ENCODE data around the gene HABP2. TPM values are rescaled to one million over a fixed set of nuclear protein-coding genes. Genes with fewer than 3 reads are reported as not detected.

HABP2 gene
- total and polyA plus RNA-seq, 3 donors from 2014 or later = 0.37 to 1.9 TPM; not detected in 1

- TF ChIP-seq CTCF (IDR thresholded peaks at IDR 0.05) (no peak), POLR2A (IDR thresholded peaks at IDR 0.05) (no peak)
- intact Hi-C loops (cut with DNase I; ENCODE audit: low total_unique reads) = no loop called here
Observed at GRCh38 chr10:113518415-113518814, 34.4 kb upstream of the HABP2 start.

DNA sequence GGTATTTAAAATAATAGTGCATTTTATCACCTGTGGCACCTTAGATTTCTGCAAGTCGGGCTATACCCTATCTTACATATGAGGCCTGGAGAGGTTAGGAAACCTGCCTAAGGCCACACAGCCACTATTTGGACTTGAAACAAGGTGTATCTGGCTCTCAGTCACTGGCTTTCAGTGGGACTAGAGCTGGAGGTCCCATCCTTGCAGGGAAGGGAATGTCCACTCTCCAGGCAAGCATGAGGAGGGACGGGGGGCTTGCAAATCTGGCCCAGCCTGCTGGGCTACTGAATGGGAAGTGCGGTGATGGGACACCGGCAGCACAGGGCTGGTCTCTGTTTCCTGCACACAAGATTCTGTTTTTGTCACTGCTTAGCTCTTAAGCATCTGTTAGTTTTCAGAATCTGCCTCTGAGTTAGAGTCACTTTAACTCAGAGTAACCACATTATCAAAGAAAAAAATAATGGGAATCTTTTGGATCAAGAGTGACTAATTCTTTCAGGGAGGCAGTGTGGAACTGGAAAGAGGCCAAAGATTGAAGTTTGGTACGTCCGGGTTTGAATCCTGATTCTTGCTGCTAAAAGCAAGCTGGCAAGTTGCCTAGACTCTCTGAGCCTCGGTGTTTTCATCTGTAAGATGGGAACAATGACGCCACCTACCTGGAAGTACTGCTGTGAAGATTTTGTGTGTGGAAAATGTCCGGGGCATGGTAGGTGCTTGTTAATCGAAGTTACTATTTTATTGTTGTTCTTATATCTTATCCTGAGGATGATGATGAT lies 33.8 kb upstream of the HABP2 start:
- H3K36me3 ChIP-seq (ENCODE audit: low read depth, missing control alignments) = no peaks in the 10 kb centered on the region
- H3K4me1 ChIP-seq = peaks cover 7% of the 10 kb centered on the region
- TF ChIP-seq POLR2A (IDR thresholded peaks at IDR 0.05) = no peak
- TF ChIP-seq CTCF (IDR thresholded peaks at IDR 0.05) = no peak
- no peak overlapping the region for H3K27ac ChIP-seq
- no peaks in the 10 kb centered on the region for H3K9me3 ChIP-seq
- H3K4me3 ChIP-seq = no peak overlapping the region
- DNase-seq = no peak
- intact Hi-C loops (cut with DNase I; ENCODE audit: low total_unique reads) = no loop called here
- no peaks in the 10 kb centered on the region for H3K27me3 ChIP-seq
- WGBS, 2 donors = 78% methylated on average over 10 of the region's 10 CpGs

More at GRCh38 chr10:113518415-113518814, 34.4 kb upstream of the HABP2 start:
- no peak for DNase-seq
- Histone ChIP-seq H3K9me3 (no peaks in the 10 kb centered on the region), H3K36me3 (ENCODE audit: low read depth, missing control alignments) (no peaks in the 10 kb centered on the region), H3K27ac (no peak overlapping the region), H3K4me3 (no peak overlapping the region), H3K27me3 (no peaks in the 10 kb centered on the region), H3K4me1 (peaks cover 7% of the 10 kb centered on the region)
- WGBS, 2 donors = 76 to 78% methylated on average over 3 of the region's 3 CpGs

- intact Hi-C loops (cut with DNase I; ENCODE audit: low total_unique reads) = no loop called here
- no peaks in the 10 kb centered on the region for H3K27me3 ChIP-seq
- H3K4me1 ChIP-seq = peaks cover 7% of the 10 kb centered on the region
- H3K36me3 ChIP-seq (ENCODE audit: low read depth, missing control alignments) = no peaks in the 10 kb centered on the region
- H3K27ac ChIP-seq = no peak overlapping the region
- DNase-seq = no peak
- H3K4me3 ChIP-seq = no peak overlapping the region
- no peaks in the 10 kb centered on the region for H3K9me3 ChIP-seq
- 88 to 93% methylated on average over 5 to 10 of the region's 10 CpGs for WGBS, 2 donors
- no peak for TF ChIP-seq POLR2A (IDR thresholded peaks at IDR 0.05)
- no peak for TF ChIP-seq CTCF (IDR thresholded peaks at IDR 0.05)
Observed at GRCh38 chr10:113519681-113520115, 33.2 kb upstream of the HABP2 start.

DNA sequence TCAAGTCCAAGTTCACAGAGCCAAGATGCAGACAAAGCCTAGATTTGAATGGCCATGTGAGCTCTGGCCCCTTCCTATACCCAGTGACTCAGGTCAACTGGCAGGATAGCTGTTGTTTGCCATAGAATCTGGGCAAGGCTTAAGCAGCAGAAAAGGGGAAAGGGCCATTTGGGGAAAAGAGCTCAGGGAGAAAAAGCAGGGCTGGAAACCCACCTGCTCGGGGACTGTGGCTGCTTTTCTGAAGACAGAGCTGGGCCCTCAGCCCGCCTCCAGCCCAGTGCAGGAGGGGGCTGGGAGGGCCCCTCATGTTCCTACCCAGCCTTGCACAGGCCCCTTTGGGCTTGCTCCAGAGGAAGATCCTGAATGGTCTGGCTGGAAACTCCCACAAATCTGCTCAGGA lies 32.6 kb upstream of the HABP2 start:
- no peak for DNase-seq
- Histone ChIP-seq H3K27me3 (no peaks in the 10 kb centered on the region), H3K4me1 (peaks cover 7% of the 10 kb centered on the region), H3K27ac (no peak overlapping the region), H3K9me3 (no peaks in the 10 kb centered on the region), H3K36me3 (ENCODE audit: low read depth, missing control alignments) (no peaks in the 10 kb centered on the region), H3K4me3 (no peak overlapping the region)
- no peak for TF ChIP-seq CTCF (IDR thresholded peaks at IDR 0.05)
- no peak for TF ChIP-seq POLR2A (IDR thresholded peaks at IDR 0.05)
- intact Hi-C loops (cut with DNase I; ENCODE audit: low total_unique reads) = no loop called here
- WGBS, 2 donors = 87 to 93% methylated on average over 2 of the region's 2 CpGs
